Fibroblast of skin of right biceps (primary cell): Measurements from ENCODE around the gene LCP2.
"Not testable (repeated sequence)": the region's sequence is repeated elsewhere in the genome, so short reads cannot be mapped to it uniquely, and the experiment has no call there.

Experiments
- DNase-seq: peaks from one replicate; pipeline ENCODE4 v3.0.0-alpha.2; 2013

LCP2 gene

GRCh38 chr5:170269579-170269978 lies 28.0 kb downstream of the LCP2 start:
- no peak for DNase-seq

- no peak for DNase-seq
Measured at GRCh38 chr5:170268884-170269283, 28.7 kb downstream of the LCP2 start.

GRCh38 chr5:170268153-170268689 lies 29.4 kb downstream of the LCP2 start:
- DNase-seq, result no peak

- DNase-seq, result peak; percentile 57
Measured at GRCh38 chr5:170267431-170268152, 30.0 kb downstream of the LCP2 start.

GRCh38 chr5:170266570-170267381 lies 30.8 kb downstream of the LCP2 start:
- DNase-seq, result no peak

GRCh38 chr5:170265522-170265921 lies 32.1 kb downstream of the LCP2 start:
- DNase-seq, result no peak

GRCh38 chr5:170263906-170264305 lies 33.7 kb downstream of the LCP2 start:
- DNase-seq, result no peak

GRCh38 chr5:170262061-170263045 lies 35.2 kb downstream of the LCP2 start:
- no peak for DNase-seq

GRCh38 chr5:170261528-170262043 lies 36.0 kb downstream of the LCP2 start:
- no peak for DNase-seq

- no peak for DNase-seq
Measured at GRCh38 chr5:170257370-170257769, 40.2 kb downstream of the LCP2 start.

- DNase-seq, result no peak
Measured at GRCh38 chr5:170256571-170256970, 41.0 kb downstream of the LCP2 start.

GRCh38 chr5:170254056-170254455 lies 43.5 kb downstream of the LCP2 start:
- DNase-seq, result no peak

GRCh38 chr5:170252720-170253350 lies 44.7 kb downstream of the LCP2 start:
- DNase-seq, result no peak

- no peak for DNase-seq
Measured at GRCh38 chr5:170252109-170252508, 45.5 kb downstream of the LCP2 start.

- DNase-seq, result no peak
Measured at GRCh38 chr5:170251462-170251861, 46.1 kb downstream of the LCP2 start.

- no peak for DNase-seq
Measured at GRCh38 chr5:170250810-170251317, 46.7 kb downstream of the LCP2 start.

GRCh38 chr5:170249355-170249754 lies 48.2 kb downstream of the LCP2 start:
- no peak for DNase-seq

- not testable (repeated sequence) for DNase-seq
Measured at GRCh38 chr5:170248931-170249227, 48.7 kb downstream of the LCP2 start.

GRCh38 chr5:170248172-170248930 lies 49.2 kb downstream of the LCP2 start:
- DNase-seq, result no peak

- no peak for DNase-seq
Measured at GRCh38 chr5:170247363-170247762, 50.2 kb downstream of the LCP2 start.
